GM18499 (cell line): ENCODE measurements around the gene SLC47A2.
"Not testable (repeated sequence)": the region's sequence is repeated elsewhere in the genome, so short reads cannot be mapped to it uniquely, and the experiment has no call there.

Source experiments
- ATAC-seq: cut with Tn5 transposase; IDR thresholded peaks from one replicate; pipeline ENCODE4 v1.9.1; 2021; ENCODE audit warnings: moderate number of reproducible peaks; ENCODE audit not compliant: insufficient read depth, unreplicated experiment

Gene SLC47A2

GRCh38 chr17:19716108-19717030 is at the start of gene SLC47A2:
Gene SLC47A2 (minus strand): TSS chr17:19716584. CDS start chr17:19716555, 29 bp downstream.
- no peak for ATAC-seq

GRCh38 chr17:19766016-19766415 is 49.6 kb upstream of the SLC47A2 start:
- no peak for ATAC-seq

GRCh38 chr17:19763991-19764390 is 47.6 kb upstream of the SLC47A2 start:
- ATAC-seq, result not testable (repeated sequence)

GRCh38 chr17:19763416-19763815 is 47.0 kb upstream of the SLC47A2 start:
- ATAC-seq, result no peak

- no peak for ATAC-seq
Measured at GRCh38 chr17:19762515-19762961, 46.2 kb upstream of the SLC47A2 start.

GRCh38 chr17:19760746-19761145 is 44.4 kb upstream of the SLC47A2 start:
- ATAC-seq, result no peak

- no peak for ATAC-seq
Measured at GRCh38 chr17:19759568-19760549, 43.5 kb upstream of the SLC47A2 start.

GRCh38 chr17:19757536-19758180 is 41.3 kb upstream of the SLC47A2 start:
- no peak for ATAC-seq

- no peak for ATAC-seq
Measured at GRCh38 chr17:19756546-19756945, 40.2 kb upstream of the SLC47A2 start.

GRCh38 chr17:19755821-19756510 is 39.6 kb upstream of the SLC47A2 start:
- no peak for ATAC-seq

- ATAC-seq, result no peak
Measured at GRCh38 chr17:19755392-19755791, 39.0 kb upstream of the SLC47A2 start.

- no peak for ATAC-seq
Measured at GRCh38 chr17:19753661-19754463, 37.5 kb upstream of the SLC47A2 start.

GRCh38 chr17:19753051-19753509 is 36.7 kb upstream of the SLC47A2 start:
- no peak for ATAC-seq

- ATAC-seq, result no peak
Measured at GRCh38 chr17:19752216-19753050, 36.0 kb upstream of the SLC47A2 start.

- ATAC-seq, result no peak
Measured at GRCh38 chr17:19750835-19751234, 34.5 kb upstream of the SLC47A2 start.

GRCh38 chr17:19750020-19750572 is 33.7 kb upstream of the SLC47A2 start:
- ATAC-seq, result no peak

- ATAC-seq, result no peak
Measured at GRCh38 chr17:19748807-19749193, 32.4 kb upstream of the SLC47A2 start.
